Bronchial epithelial cell (primary cell): ENCODE measurements around the gene CEP128. TPM values are rescaled to one million over a fixed set of nuclear protein-coding genes. Genes with fewer than 3 reads are reported as not detected.
A peak's percentile ranks its signal among the peaks of the same experiment; 100 is the strongest.

Experiments
- DNase-seq: peaks from one replicate; pipeline ENCODE4 v3.0.0-alpha.2; 2010; ENCODE audit warnings: low read depth
- FAIRE-seq: peaks from 2 replicates; lab custom pipeline; 2011; peaks lifted over from hg19 to GRCh38; lab: Jason Lieb, UNC
- H3K27me3 ChIP-seq: 2 replicates; pipeline ENCODE4 v1.5.1; 2011; ENCODE audit warnings: low read length; ENCODE audit not compliant: control insufficient read depth, insufficient read depth
- H3K36me3 ChIP-seq: 2 replicates; pipeline ENCODE4 v1.5.1; 2011; ENCODE audit warnings: low read length; ENCODE audit not compliant: control insufficient read depth, insufficient read depth
- H3K4me3 ChIP-seq: 2 replicates; pipeline ENCODE4 v1.5.1; 2011; ENCODE audit warnings: mild to moderate bottlenecking, low read depth, low read length, control low read depth
- total RNA-seq: library from RNA; depleted of rRNA; stranded (reverse); fragments of >200 nt; gene quantifications from 2 replicates; pipeline ENCODE4 v1.2.1, GENCODE V29; 2014
- TF ChIP-seq, protein P1 (sequence below): IDR thresholded peaks from 2 replicates; pipeline ENCODE4 v1.5.1; 2011; ENCODE audit warnings: mild to moderate bottlenecking, moderate library complexity, low read length, control low read depth, inconsistent platforms; ENCODE audit not compliant: insufficient read depth, severe bottlenecking

CEP128 gene
- total RNA-seq, 1 donor from 2014 or later = 6.6 TPM

DNA sequence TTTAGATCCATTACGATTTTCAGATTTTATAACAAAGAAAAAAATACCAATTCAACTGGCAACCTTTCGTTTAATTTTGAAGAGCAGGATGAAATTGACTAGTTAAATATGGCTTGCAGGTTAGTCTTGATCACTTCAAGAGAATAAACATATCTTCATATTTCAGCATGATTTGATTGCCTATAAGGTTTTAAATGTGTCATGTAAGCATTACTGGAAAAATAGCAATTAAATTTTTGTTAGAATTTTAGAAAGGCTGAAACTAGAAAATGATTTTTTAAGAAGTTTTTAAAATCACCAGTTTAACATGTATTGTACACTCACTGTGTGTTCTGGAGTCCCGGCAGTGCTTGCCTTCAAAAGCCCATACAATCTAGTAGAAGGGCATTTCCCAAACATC is 420.1 kb downstream of the CEP128 start:
- Histone ChIP-seq H3K27me3 (no peaks in the 10 kb centered on the region), H3K4me3 (no peak overlapping the region), H3K36me3 (no peaks in the 10 kb centered on the region)
- TF ChIP-seq, protein P1, sequence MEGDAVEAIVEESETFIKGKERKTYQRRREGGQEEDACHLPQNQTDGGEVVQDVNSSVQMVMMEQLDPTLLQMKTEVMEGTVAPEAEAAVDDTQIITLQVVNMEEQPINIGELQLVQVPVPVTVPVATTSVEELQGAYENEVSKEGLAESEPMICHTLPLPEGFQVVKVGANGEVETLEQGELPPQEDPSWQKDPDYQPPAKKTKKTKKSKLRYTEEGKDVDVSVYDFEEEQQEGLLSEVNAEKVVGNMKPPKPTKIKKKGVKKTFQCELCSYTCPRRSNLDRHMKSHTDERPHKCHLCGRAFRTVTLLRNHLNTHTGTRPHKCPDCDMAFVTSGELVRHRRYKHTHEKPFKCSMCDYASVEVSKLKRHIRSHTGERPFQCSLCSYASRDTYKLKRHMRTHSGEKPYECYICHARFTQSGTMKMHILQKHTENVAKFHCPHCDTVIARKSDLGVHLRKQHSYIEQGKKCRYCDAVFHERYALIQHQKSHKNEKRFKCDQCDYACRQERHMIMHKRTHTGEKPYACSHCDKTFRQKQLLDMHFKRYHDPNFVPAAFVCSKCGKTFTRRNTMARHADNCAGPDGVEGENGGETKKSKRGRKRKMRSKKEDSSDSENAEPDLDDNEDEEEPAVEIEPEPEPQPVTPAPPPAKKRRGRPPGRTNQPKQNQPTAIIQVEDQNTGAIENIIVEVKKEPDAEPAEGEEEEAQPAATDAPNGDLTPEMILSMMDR = no peak
- no peak for FAIRE-seq
- DNase-seq = no peak

DNA sequence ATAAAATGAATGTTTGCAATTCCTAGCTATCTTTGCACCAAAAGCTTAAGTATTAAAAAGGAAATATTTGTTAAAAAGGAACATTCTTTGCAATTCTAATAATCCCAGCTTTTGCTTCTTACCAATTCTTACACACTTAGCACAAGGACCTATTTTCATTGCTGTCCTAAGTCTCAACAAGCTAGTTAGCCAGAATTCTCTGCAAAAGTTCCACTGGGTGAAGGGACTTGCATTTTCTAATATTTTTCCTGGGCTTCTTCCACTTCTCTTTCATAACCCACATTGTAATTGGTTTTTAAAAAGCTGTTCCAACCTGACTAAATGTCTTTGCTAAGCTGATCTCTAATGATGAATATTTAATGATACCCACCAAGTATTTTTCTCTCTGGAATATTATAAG is 422.5 kb downstream of the CEP128 start:
- TF ChIP-seq, protein P1 = no peak
- FAIRE-seq = no peak

DNA sequence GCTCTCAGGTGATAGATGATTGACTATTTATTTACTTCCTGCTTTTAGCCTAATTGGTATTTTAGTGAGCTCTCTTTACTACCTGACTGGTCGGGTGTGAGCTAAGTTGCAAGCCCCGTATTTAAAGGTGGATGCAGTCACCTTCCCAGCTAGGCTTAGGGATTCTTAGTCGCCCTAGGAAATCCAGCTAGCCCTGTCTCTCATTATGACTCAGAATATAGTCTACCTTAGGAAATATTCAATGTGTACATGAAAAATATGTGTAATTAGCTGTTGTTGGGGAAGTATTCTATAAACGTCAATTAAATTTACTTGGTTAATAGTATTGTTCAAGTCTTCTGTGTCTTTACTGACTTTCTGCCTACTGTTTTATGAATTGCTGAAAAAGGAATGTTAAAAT is 423.4 kb downstream of the CEP128 start:
- no peaks in the 10 kb centered on the region for H3K27me3 ChIP-seq
- TF ChIP-seq, protein P1 = no peak
- FAIRE-seq (no peak), DNase-seq (peak; percentile 15)
- H3K4me3 ChIP-seq = no peak overlapping the region
- H3K36me3 ChIP-seq = no peaks in the 10 kb centered on the region

More for the DNA sequence above, 422.5 kb downstream of the CEP128 start:
- Histone ChIP-seq H3K27me3 (no peaks in the 10 kb centered on the region), H3K36me3 (no peaks in the 10 kb centered on the region), H3K4me3 (no peak overlapping the region)
- DNase-seq = no peak

DNA sequence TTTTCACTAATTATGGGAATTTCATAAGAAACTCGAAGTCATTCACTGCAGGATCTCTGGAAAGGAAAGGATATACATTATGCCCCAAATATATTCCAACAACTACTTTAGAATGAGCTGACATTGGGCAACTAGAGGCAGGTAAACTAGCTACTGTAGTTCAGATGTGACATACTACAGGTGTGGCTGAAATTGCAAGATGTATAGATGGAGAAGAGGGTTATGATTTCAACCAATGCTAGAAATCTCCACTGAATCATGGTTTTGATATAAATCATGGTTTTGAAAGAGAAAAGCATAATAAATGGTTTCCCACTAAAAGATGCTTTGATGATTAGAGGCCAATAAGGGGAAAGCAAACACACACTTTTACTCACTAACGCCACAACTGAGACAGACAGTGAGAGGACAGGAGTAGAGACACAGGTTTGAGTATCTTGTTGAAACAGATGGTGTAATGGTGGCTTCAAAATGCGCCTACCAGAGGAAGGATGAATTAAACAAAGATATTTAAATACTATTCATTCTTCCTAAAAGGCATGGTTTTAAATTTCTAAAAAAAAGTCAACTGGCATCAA is 434.2 kb downstream of the CEP128 start:
- TF ChIP-seq, protein P1 = no peak
- DNase-seq (no peak), FAIRE-seq (no peak)
- Histone ChIP-seq H3K4me3 (no peak overlapping the region), H3K36me3 (no peaks in the 10 kb centered on the region), H3K27me3 (no peaks in the 10 kb centered on the region)

DNA sequence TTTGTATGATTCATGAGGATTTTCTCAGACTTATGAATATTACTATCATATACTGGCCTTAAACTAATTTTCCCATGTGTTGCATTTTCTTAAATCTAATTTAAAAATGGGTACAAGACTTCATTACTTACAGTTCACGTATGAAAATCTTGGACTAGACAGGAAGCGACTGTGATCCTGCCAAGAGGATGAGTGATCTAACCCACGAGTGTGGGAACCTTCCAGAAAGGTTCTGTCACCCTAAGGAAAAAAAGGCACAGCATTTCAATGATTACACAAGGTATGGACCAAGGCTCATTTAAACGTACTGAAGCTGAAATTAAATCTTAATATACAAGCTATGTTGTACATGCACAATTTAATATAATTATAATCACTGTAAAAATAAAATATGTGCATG is 436.8 kb downstream of the CEP128 start:
- no peaks in the 10 kb centered on the region for H3K27me3 ChIP-seq
- no peak for DNase-seq
- no peak for FAIRE-seq
- no peaks in the 10 kb centered on the region for H3K36me3 ChIP-seq
- TF ChIP-seq, protein P1 = no peak
- no peak overlapping the region for H3K4me3 ChIP-seq

DNA sequence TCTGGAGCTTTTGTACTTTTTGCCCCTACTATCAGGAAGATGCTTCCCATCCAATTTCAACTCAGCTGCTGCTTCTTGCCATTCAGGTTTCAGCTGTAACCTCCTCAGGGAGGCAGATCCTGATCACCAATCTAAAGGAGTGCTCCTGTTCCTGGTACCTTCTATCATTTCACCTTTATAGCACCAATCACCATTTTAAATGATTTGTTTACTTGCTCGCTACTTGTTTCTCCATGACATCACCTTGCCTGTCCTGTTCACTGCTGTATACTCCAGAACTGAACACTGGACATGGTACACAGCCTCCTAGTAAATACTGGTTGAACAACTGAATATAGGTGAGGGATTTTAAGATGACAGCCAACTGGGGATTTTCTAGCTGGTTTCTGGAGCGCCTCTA is 443.0 kb downstream of the CEP128 start:
- no peaks in the 10 kb centered on the region for H3K27me3 ChIP-seq
- DNase-seq (no peak), FAIRE-seq (no peak)
- no peak overlapping the region for H3K4me3 ChIP-seq
- no peaks in the 10 kb centered on the region for H3K36me3 ChIP-seq
- TF ChIP-seq, protein P1 = no peak
